Neural cell (in vitro differentiated cells): ENCODE measurements around the gene USP30. TPM values are rescaled to one million over a fixed set of nuclear protein-coding genes. Genes with fewer than 3 reads are reported as not detected.

Experiments used
- H2AFZ ChIP-seq: fragments of 200-600, 300-800 bp; sonication (generic), shearing (Covaris generic); 2 replicates; pipeline ENCODE4 v1.6.0; 2014; ENCODE audit warnings: low read depth, mild to moderate bottlenecking, antibody characterized with exemption, low read length, moderate library complexity
- H3F3A ChIP-seq: fragments of 200-600 bp; shearing (Covaris generic); 2 replicates; pipeline ENCODE4 v1.6.1; 2016; ENCODE audit warnings: mild to moderate bottlenecking, moderate library complexity, mixed read lengths, antibody characterized with exemption, low read length; ENCODE audit not compliant: insufficient read depth, poor library complexity, severe bottlenecking
- H3K27ac ChIP-seq: fragments of 200-600, 300-800 bp; sonication (generic), shearing (Covaris generic); 2 replicates; pipeline ENCODE4 v1.5.1; 2014; ENCODE audit warnings: mild to moderate bottlenecking, low read length, moderate library complexity
- H3K27me3 ChIP-seq: fragments of 300-800, 200-600 bp; sonication (generic), shearing (Covaris generic); 2 replicates; pipeline ENCODE4 v1.6.0; 2014; ENCODE audit warnings: mild to moderate bottlenecking, low read depth, low read length, moderate library complexity; ENCODE audit not compliant: insufficient read depth
- H3K36me3 ChIP-seq: fragments of 300-800, 200-600 bp; sonication (generic), shearing (Covaris generic); 2 replicates; pipeline ENCODE4 v1.5.1; 2014; ENCODE audit warnings: mild to moderate bottlenecking, antibody characterized with exemption, low read length, moderate library complexity; ENCODE audit not compliant: insufficient read depth
- H3K4me2 ChIP-seq: fragments of 300-800, 200-600 bp; sonication (generic), shearing (Covaris generic); 2 replicates; pipeline ENCODE4 v1.6.0; 2014; ENCODE audit warnings: mild to moderate bottlenecking, low read length
- H3K4me3 ChIP-seq: fragments of 300-800, 200-600 bp; sonication (generic), shearing (Covaris generic); 2 replicates; pipeline ENCODE4 v1.5.1; 2014; ENCODE audit warnings: mild to moderate bottlenecking, low read length, moderate library complexity
- H3K79me2 ChIP-seq: fragments of 200-600 bp; shearing (Covaris generic); replicated peaks from 2 replicates; pipeline ENCODE4 v1.6.0; 2014; ENCODE audit warnings: mild to moderate bottlenecking, low read length, moderate library complexity; ENCODE audit not compliant: insufficient read depth
- H3K9ac ChIP-seq: fragments of 300-800, 200-600 bp; sonication (generic), shearing (Covaris generic); 2 replicates; pipeline ENCODE4 v1.6.1; 2016; ENCODE audit warnings: mild to moderate bottlenecking, low read length, mixed read lengths
- H3K9me2 ChIP-seq: fragments of 200-600 bp; shearing (Covaris generic); 2 replicates; pipeline ENCODE4 v1.6.1; 2016; ENCODE audit warnings: mild to moderate bottlenecking, low read length, mixed read lengths; ENCODE audit not compliant: insufficient read depth
- H3K9me3 ChIP-seq: fragments of 200-600, 300-800 bp; sonication (generic), shearing (Covaris generic); 2 replicates; pipeline ENCODE4 v1.6.1; 2016; ENCODE audit warnings: mild to moderate bottlenecking, mixed run types, low read length, moderate library complexity, mixed read lengths
- H4K20me1 ChIP-seq: fragments of 200-600 bp; shearing (Covaris generic); 2 replicates; pipeline ENCODE4 v1.6.1; 2016; ENCODE audit warnings: mild to moderate bottlenecking, mixed run types; ENCODE audit not compliant: insufficient read depth
- CTCF ChIP-seq: fragments of 450-650 bp; IDR thresholded peaks from 2 replicates; pipeline ENCODE4 v1.5.1; 2014; ENCODE audit warnings: antibody characterized with exemption, mild to moderate bottlenecking, moderate library complexity; ENCODE audit not compliant: poor library complexity, severe bottlenecking
- EP300 ChIP-seq: fragments of 450-650 bp; conservative IDR thresholded peaks from 2 replicates; pipeline ENCODE4 v1.6.1; 2014; ENCODE audit warnings: antibody characterized with exemption, mild to moderate bottlenecking, moderate library complexity; ENCODE audit not compliant: poor library complexity, severe bottlenecking
- EZH2 ChIP-seq: fragments of 200-600, 300-800 bp; shearing (Covaris generic), sonication (generic); IDR thresholded peaks from 2 replicates; pipeline ENCODE4 v1.6.1; 2014; ENCODE audit warnings: antibody characterized with exemption, low read length, borderline replicate concordance, mild to moderate bottlenecking; ENCODE audit not compliant: insufficient read depth, poor library complexity, severe bottlenecking
- MXI1 ChIP-seq: fragments of 450-650 bp; conservative IDR thresholded peaks from 2 replicates; pipeline ENCODE4 v1.6.1; 2014; ENCODE audit warnings: antibody characterized with exemption, mild to moderate bottlenecking; ENCODE audit not compliant: poor library complexity, severe bottlenecking
- POLR2AphosphoS5 ChIP-seq: IDR thresholded peaks from 2 replicates; pipeline ENCODE4 v1.6.1; 2012
- RAD21 ChIP-seq: fragments of 450-650 bp; conservative IDR thresholded peaks from 2 replicates; pipeline ENCODE4 v1.6.1; 2014; ENCODE audit warnings: antibody characterized with exemption, mild to moderate bottlenecking, moderate library complexity
- SMC3 ChIP-seq: fragments of 450-650 bp; conservative IDR thresholded peaks from 2 replicates; pipeline ENCODE4 v1.6.1; 2014; ENCODE audit warnings: antibody characterized with exemption, mild to moderate bottlenecking, moderate library complexity; ENCODE audit not compliant: poor library complexity
- TAF1 ChIP-seq: IDR thresholded peaks from 2 replicates; pipeline ENCODE4 v1.6.1; 2012; ENCODE audit warnings: low read depth
- polyA plus RNA-seq: library from polyadenylated mRNA; depleted of rRNA; stranded (reverse); fragments of >200 nt; gene quantifications from 2 replicates; pipeline ENCODE4 v1.2.3, GENCODE V29; 2014
- TF ChIP-seq, protein P1 (sequence below): IDR thresholded peaks from 2 replicates; pipeline ENCODE4 v1.6.1; 2012; ENCODE audit warnings: borderline replicate concordance

Gene USP30
- polyA plus RNA-seq, 1 donor from 2014 or later, result 37.2 TPM

GRCh38 chr12:109085590-109085989, 33.2 kb downstream of the USP30 start:
- Histone ChIP-seq H3K4me3 (no peak overlapping the region), H3F3A (no peaks in the 10 kb centered on the region), H3K9me2 (no peaks in the 10 kb centered on the region), H4K20me1 (no peaks in the 10 kb centered on the region), H3K9me3 (no peaks in the 10 kb centered on the region), H3K79me2 (no peaks in the 10 kb centered on the region), H3K9ac (no peak overlapping the region), H3K27me3 (no peaks in the 10 kb centered on the region), H3K27ac (no peak overlapping the region), H2AFZ (no peak overlapping the region), H3K36me3 (peaks cover 18% of the 10 kb centered on the region), H3K4me2 (no peak overlapping the region)
- no peak for TF ChIP-seq MXI1
- TF ChIP-seq CTCF, result no peak
- TF ChIP-seq POLR2AphosphoS5, result no peak
- TF ChIP-seq EP300, result no peak
- TF ChIP-seq, protein P1, sequence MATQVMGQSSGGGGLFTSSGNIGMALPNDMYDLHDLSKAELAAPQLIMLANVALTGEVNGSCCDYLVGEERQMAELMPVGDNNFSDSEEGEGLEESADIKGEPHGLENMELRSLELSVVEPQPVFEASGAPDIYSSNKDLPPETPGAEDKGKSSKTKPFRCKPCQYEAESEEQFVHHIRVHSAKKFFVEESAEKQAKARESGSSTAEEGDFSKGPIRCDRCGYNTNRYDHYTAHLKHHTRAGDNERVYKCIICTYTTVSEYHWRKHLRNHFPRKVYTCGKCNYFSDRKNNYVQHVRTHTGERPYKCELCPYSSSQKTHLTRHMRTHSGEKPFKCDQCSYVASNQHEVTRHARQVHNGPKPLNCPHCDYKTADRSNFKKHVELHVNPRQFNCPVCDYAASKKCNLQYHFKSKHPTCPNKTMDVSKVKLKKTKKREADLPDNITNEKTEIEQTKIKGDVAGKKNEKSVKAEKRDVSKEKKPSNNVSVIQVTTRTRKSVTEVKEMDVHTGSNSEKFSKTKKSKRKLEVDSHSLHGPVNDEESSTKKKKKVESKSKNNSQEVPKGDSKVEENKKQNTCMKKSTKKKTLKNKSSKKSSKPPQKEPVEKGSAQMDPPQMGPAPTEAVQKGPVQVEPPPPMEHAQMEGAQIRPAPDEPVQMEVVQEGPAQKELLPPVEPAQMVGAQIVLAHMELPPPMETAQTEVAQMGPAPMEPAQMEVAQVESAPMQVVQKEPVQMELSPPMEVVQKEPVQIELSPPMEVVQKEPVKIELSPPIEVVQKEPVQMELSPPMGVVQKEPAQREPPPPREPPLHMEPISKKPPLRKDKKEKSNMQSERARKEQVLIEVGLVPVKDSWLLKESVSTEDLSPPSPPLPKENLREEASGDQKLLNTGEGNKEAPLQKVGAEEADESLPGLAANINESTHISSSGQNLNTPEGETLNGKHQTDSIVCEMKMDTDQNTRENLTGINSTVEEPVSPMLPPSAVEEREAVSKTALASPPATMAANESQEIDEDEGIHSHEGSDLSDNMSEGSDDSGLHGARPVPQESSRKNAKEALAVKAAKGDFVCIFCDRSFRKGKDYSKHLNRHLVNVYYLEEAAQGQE, result no peak
- no peak for TF ChIP-seq RAD21
- TF ChIP-seq EZH2, result no peak
- no peak for TF ChIP-seq TAF1
- TF ChIP-seq SMC3, result no peak

GRCh38 chr12:109087250-109087649, 34.9 kb downstream of the USP30 start:
- H3K27ac ChIP-seq, result no peak overlapping the region

More at GRCh38 chr12:109087250-109087649, 34.9 kb downstream of the USP30 start:
- no peaks in the 10 kb centered on the region for H3K79me2 ChIP-seq
- no peaks in the 10 kb centered on the region for H3K27me3 ChIP-seq
- no peaks in the 10 kb centered on the region for H3F3A ChIP-seq
- no peaks in the 10 kb centered on the region for H4K20me1 ChIP-seq
- H3K9me3 ChIP-seq, result no peaks in the 10 kb centered on the region
- no peak overlapping the region for H3K4me2 ChIP-seq
- TF ChIP-seq MXI1 (no peak), EP300 (no peak), POLR2AphosphoS5 (no peak), TAF1 (no peak), CTCF (no peak), RAD21 (no peak), EZH2 (no peak), SMC3 (no peak)
- TF ChIP-seq, protein P1, result no peak
- H3K36me3 ChIP-seq, result peaks cover 11% of the 10 kb centered on the region
- no peaks in the 10 kb centered on the region for H3K9me2 ChIP-seq
- H3K9ac ChIP-seq, result no peak overlapping the region
- no peak overlapping the region for H3K4me3 ChIP-seq
- no peak overlapping the region for H2AFZ ChIP-seq
